NCI-H187 (cell line): ENCODE data around the gene SLC22A15.
"Not testable (repeated sequence)": the region's sequence is repeated elsewhere in the genome, so short reads cannot be mapped to it uniquely, and the experiment has no call there.

Experiments
- DNase-seq, 2 experiments: peaks; one replicate each; lab custom pipeline; 2025; lab: John Stamatoyannopoulos, UW

Gene SLC22A15

DNA sequence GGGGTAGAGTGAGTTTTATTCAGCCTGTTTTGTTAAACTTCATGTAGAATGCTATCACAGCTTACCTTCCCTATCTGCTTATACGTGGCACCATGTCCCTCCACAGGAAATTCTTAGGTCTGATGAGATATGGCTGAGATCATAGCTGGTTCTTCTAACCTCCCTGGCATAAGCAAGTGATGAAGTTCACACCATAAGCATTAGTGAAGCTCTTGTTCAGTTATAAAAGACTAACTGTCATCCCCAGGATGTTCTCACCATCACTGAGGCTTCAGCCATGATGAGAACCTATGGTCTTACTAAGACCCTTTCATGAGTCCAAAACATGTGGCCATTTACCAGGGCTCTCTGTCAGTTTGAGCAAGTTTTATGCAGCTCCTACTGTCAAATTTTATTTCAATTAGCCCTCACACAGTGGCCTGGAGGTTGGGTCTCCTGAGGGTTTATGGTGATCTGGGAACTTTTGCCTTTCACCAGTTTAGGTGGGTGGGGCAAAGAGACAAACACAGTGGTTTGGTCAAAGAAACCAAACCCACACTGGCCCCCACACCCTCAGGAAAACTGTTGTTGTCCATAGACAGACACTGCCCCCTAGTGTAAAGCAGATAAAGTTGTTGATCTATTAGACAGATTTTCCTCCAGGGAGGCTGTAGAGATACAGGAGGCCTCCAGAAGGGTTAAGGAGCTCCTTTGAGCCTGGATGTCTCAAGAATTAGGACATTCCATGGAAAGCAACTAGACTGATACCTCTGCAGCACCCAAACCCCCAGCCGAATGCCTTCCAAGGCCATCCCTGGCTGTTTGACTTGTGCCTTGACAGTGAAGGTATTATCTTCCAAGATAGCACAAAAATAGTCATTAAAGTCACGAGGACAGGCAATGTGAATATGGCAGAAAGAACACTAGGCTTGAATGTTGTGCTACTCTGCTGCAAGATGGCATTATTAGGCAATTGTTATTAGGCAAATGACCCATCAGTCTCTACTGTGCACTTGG, 5.0 kb downstream of the SLC22A15 start:
- DNase-seq, result peak in 1 of 2 experiments; percentile 11

DNA sequence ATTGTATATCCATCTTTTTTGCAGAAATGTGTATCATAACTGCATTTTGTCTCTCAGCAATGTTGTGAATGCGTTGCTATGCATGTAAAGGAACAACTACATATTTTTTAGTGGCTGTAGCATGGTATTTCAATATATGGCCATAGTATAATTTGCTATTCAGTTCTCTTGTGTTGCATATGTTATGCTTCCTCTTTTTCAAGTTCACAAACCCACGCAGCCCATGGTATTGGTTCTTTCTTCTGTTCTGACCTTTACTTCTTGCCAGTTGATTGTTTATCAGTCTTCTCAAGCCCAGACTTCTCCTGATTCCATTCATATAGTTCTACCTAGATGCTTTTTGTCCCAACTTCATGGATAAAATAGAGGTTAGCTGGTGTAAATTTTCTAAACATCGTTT, 6.1 kb downstream of the SLC22A15 start:
- no peak for DNase-seq

DNA sequence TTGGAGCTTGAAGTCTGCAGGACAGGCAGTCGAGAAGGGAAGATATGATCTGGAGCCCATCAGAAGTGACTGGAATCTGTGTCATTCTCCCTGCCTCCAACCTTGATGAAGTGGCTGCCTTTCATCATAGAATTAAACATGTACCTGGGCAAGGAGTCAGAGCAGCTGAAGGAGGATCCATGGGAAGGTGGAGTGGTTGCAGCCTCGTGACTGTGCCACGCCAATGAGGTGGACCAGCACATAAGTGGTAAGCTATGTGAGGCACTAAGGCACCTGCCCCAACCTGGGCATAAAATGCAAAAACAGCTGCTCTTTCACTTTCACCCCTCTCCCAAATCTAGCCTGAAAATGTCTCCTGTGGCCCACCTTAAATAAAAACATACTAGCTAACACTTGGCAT, 7.3 kb downstream of the SLC22A15 start:
- DNase-seq, result no peak

DNA sequence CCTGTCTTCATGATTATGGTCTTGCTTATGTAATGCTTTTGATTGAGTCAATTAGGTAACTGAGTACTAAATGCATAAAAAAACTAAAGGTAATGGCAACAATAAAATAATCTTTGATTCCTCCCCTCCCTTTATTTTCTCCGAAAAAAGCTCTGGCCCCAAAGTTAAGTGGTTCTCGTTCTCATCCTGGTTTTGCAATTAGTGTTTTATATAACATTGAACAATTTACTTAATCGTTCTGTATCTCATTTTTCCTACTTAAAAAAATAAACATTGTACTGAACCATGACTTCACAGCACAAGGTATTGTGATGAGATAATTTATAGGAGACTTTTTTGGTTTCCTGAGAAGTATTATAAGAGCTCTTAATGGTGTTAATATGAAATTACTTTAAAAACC, 11.3 kb downstream of the SLC22A15 start:
- DNase-seq, result no peak

DNA sequence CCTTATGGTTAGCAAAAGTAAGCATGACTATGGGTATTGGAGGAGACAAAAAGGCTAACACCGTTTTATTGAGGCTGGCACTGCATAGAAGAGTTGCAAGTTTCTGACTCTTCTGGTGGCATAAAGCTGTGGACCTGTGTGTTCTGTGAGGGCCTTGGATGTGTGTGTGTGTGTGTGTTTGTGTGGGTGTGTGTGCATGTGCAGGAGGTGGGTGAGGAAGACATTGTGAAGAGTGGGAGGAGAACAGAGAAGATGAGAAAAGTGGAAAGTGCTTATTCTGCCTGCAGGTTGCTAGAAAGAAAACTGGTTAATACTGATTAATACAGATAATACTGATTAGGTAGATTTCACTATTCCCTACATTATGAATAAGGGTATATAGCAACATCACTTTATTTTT, 12.6 kb downstream of the SLC22A15 start:
- no peak for DNase-seq

DNA sequence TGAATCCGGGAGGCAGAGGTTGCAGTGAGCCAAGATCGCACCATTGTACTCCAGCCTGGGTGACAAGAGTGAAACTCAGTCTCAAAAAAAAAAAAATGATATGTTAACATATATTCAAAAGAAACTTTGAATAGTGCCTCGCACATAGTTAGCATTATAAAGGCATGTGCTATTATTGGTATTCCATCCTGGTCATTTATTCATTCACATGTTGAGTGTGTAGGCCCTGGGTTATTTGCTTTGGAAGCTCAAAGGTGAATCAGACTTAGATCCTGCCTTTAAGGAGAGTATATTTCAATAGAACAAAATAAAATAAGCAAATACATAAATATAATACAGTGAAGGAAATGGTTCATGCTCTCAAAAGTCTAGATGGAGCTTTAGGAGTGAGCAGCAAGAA, 13.4 kb downstream of the SLC22A15 start:
- no peak for DNase-seq

DNA sequence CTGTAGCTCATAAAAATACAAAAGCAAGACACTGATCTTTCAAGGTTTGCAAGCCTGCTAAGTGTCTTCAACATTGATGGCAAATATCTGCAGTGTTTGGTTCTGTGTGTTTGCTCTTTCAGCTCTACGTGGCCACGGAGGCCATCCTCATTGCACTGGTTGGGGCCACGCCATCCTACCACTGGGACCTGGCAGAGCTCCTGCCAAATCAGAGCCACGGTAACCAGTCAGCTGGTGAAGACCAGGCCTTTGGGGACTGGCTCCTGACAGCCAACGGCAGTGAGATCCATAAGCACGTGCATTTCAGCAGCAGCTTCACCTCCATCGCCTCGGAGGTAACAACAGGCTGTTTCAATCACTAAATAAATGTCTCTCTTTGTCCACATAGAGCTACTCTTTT, 15.6 kb downstream of the SLC22A15 start:
- DNase-seq, result no peak

DNA sequence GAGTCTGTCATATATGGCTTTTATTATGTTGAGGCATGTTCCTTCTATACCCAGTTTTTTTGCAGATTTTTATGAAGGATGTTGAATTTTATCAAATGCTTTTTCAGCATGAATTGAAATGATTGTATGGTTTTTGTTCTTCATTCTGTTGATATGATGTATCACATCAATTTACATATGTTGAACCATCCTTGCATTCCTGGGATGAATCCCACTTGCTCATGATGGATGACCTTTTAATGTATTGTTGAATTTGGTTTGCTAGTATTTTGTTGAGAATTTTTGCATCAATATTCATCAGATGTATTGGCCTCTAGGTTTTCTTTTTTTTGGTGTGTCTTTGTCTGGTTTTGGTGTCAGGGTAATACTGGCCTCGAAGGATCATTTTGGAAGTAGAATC, 21.6 kb downstream of the SLC22A15 start:
- not testable (repeated sequence) for DNase-seq

DNA sequence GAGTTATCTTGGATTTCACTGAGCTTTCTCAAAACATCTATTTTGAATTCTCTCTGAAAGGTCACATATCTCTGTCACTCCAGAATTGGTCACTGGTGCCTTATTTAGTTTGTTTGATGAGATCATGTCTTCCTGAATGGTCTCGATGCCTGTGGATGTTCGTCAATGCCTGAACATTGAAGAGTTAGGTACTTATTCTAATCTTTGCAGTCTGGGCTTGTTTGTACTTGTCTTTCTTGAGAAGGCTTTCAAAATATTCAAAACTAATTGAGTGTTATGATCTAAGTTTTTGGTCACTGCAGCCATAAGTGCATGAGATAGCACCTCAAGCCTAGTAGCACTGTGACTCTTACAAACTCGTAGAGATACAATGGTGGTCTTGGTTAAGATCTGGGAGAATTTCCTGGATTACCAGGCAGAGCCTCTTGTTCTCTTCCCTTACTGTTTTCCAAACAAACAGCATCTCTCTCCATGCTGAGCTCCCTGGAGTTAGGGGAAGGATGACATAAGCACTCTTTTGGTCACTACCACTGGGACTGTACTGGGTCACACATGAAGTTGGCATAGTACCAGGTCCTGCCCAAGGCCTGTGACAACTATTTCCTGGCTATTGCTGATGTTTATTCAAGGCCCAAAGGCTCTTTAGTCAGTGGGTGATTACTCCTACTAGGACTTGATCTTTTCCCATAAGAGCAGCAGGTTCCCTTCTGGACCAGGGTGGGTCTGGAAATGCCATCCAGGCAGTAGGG, 25.6 kb downstream of the SLC22A15 start:
- DNase-seq, result no peak

DNA sequence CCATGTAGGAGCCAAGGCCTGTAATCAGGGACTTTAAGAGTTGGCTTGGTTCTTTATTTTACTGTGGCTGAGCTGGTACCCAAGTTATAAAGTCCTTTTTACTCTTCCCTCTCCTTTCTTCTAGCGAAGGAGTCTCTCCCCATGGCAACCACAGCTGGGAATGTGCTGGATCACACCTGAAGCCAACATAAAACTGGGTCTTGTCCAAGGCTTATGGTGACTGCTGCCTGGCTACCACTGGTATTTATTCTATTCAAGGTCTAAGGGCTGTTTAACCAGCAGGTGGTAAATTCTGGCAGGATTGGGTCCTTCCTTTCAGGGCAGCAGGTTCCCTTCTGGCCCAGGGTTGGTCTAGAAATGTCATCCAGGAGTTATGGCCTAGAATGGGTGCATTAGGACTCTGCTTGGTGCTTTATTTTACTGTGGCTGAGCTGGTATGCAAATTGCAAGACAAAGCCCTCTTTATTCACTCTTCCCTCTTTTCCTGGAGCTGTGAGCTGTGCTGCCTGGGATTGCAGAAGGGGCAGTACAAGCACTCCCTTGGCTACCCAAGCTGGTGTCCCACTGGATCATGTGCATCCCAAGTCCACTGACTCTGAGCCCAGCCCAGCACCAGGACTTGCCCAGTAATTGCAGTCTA, 26.6 kb downstream of the SLC22A15 start:
- DNase-seq, result no peak

DNA sequence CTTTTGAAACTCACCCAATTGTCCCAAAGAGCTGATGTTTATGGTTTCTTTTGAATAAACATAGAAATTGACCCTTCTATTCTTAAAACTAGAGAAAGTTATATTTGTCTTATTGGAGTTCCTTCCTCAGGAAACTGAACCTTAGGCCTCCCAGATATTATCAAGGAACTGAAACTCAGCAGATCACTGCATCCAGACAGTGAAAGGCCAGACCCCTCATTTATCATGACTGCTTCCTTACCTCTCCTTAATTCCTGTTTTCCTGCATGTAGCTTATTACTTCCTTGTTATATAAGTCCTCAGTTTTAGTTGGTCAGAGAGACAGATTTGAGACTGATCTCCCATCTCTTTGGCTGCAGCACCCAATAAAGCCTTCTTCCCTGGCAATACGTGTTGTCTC, 27.5 kb downstream of the SLC22A15 start:
- no peak for DNase-seq

DNA sequence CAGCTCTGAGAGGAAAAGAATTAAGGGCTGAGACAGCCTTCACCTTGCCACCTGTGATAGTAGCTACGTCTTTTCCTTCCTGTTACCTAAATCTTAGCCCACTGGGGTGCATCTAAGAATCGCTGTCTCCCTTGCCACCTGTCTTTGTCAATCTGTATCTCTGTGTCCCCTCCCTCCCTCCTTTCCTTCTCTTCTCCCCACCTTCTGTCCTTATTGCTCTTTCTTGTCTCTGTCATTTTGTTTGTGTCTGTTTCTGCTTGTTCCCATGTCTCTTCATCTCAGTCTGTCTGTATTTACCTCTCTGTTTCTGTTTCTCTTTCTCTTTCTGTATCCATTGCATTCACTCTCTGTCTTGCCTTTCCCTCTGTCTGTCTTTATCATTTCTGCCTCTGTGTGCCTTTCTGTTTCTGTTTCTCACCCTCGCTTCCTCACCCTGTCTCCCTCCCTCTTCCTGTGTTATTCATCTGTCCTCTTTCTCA, 30.2 kb downstream of the SLC22A15 start:
- no peak for DNase-seq

DNA sequence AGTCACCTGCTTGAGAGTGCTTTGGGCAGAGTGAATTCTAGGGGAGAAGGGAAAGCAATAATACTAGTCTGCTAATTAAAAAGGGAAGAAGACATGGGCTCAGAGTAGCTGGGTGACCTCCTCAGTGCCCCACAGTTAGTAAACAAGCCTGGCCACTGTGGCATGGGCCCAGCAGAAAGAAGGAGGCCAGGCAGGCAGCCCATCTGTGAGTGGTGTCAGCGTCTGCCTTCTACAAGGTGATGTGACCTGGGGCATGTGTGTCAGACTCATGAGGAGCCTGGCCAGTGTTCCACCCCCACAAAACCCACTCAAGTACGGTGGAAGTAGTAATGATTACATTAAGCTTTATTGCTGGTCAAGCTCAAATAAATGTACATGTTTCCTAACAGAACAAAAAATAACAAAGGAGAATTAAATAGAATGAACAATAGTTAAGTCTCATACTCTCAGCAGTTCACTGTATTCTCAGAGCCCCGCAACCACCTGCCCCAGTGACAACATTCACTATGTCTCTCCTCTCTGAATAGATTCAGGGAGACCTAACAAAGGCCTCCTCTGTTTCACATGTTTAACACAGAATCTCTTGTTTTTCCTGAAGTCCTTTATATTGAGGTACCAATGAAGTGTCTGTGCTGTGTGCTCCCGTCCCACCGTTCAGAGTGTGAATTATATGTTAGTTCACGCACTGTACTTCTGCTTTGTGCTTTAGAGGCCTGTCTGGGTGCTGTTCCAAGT, 32.5 kb downstream of the SLC22A15 start:
- no peak for DNase-seq

DNA sequence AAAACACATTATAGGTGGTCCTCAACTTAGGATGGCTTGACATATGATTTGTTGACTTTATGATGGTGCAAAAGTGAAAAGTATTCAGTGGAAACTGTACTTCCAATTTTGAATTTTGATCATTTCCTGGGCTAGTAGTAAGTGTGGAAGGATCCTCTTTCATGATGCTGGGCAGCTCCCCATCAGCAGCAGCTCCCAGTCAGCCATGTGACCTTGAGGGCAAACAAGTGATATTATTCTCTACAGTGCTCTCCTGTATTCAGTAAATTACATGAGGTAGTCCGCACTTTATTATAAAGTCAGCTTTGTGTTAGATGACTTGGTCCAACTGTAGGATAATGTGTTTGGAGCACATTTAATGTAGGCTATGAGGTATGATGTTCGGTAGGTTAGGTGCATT, 36.4 kb downstream of the SLC22A15 start:
- no peak for DNase-seq

DNA sequence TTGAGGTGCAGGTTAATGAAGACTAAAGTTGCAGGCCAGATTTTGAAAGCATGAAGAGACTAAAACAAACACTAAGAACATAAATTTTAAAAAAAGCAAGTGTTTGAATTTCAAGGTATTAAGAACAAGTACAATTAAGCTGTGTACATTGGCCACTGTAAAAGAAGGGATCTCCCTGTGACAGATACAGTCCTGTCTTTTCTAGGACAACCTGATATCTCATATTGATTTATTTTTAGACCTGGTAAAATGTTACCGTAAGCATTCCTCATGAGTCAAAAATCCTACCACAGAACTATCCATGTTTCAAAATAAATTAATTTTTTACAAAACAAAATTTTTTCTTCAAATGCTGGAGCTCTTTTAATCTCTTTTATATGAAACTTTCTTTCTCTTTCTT, 39.4 kb downstream of the SLC22A15 start:
- no peak for DNase-seq

DNA sequence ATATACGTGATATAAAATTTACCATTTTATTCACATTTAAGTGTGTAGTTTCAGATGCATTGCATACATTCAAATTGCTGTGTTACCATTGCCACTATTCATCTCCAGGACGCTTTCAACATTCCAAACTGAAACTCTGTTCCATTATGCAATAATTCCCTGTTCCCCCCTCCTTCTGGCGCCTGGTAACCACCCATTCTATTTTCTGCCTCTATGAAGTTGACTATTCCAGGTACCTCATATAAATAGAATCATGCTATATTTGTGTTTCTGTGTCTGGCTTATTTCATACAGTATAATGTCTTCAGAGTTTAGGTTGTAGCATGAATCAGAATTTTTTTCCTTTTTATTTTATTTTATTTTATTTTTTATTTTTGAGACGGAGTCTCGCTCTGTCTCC, 41.7 kb downstream of the SLC22A15 start:
- no peak for DNase-seq

DNA sequence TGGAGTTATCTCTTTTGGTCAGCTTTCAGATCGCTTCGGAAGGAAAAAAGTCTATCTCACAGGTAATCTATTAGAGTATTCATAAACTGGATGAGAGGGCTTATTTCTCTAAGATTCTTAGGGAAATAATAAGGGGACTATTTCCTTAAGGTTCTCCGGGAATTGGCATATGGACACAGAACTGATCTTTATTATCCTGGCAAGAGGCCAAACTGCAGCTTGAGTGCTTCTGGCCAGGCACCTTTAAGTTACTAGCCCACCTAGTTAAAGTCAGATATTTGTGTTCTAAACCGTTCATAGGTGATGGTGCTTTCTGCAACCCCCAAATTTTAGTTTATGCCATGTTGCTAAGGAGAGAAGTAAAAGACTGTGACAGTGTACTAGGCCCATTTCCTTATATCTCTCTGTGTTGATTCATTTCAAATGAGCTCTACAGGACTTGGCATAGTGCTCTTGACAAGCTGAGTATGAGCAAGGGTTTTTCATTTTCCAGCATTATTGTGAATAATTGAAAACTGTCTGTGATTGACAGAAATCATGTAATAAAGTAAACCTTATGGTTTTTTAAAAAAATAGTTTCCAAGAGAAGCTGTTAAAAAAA, 43.4 kb downstream of the SLC22A15 start:
- no peak for DNase-seq

DNA sequence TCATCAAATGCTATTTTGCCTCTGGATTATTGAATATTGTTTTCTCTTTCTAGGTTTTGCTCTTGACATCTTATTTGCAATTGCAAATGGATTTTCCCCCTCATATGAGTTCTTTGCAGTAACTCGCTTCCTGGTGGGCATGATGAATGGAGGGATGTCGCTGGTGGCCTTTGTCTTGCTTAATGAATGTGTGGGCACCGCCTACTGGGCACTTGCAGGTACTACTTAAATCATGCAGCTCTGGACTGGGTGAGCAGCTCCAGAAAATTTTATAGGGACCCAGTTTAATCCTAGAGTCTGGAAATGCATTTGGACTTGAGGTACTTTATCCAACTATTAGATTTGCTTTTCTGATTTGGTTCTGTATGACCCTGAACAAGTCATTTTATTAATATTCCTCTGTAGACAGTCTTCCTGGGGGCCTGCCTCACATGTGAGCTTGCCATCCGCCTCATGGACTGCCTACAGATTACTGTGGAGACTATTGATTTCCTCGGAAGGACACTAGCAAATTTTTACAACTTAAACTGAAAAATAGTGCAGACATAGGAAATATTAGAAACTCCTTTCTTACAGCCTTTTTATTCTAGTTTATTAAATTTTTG, 44.5 kb downstream of the SLC22A15 start:
- DNase-seq, result peak; percentile 14 to 49

DNA sequence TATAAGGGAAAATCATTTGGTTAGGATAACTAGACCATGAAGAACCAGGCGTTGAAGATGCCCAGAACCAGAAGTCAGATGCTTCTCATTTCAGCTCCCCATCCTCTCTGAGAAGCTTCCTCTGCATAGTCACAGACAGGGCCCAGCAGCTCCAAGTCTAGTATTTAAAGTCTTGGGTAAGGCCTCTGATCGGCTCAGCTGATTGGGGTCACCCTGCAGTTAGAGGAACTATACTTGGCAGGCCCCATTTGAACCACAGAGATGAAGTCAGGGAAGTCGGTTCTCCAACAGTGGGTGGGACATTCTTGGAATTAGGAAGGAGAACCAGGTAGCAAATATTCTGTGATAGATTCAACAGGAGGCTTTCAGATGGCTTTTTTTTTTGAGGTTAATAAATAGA, 48.3 kb downstream of the SLC22A15 start:
- DNase-seq, result no peak

DNA sequence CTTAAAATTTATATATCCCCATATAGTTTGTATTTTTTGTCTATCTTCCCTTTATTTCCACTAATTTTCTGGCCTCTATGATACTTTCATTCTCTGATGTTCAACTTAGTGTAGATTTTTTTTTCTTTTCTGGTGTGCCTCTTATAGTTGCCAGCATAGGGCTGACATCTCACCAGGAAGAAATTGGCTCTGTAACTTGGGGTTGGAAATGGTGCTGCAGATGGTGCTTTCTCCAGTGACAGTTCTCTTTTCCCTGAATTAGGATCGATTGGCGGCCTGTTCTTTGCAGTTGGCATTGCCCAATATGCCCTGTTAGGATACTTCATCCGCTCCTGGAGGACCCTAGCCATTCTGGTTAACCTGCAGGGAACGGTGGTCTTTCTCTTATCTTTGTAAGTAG, 50.3 kb downstream of the SLC22A15 start:
- DNase-seq, result no peak

DNA sequence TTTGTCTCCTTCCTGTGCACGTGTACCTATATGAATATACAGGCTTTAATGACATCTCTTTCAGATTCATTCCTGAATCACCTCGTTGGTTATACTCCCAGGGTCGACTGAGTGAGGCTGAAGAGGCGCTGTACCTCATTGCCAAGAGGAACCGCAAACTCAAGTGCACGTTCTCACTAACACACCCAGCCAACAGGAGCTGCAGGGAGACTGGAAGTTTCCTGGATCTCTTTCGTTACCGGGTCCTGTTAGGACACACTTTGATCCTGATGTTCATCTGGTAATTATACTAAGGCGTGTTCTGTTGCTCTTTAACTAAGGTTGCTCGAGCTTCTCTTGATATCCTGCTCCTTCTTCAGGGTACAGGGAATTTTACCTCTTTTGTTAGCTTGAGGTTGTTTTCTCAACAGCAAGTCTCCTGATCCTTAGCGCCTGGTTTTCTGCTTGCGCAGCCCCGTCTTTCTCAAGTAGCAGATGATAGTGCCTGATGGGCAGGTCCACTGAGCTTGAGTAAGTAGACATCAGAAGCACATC, 55.1 kb downstream of the SLC22A15 start:
- peak; percentile 46 to 66 for DNase-seq
